ENCODE measurements around the gene CDH8.

The CDH8 gene

DNA sequence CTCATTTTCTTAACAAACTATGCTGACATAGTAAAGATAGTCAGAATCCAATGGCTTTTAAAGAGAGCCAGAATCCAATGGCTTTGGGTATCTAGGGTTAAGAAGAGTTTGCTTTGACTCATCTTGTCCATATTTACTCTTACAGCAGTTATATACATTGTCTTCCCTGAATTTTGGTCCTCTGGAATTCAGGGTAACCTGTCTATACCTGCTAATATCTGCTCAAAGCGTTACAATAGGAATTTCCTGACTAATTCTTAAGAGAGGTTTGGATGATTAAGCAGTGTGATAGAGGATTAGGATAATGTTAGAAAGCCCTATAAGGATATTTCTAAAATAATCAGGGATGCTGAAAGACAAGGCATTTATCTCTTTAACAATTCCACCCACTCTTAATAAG lies 2.0 kb upstream of the CDH8 start:
- intact Hi-C loops (cut with DNase I; ENCODE audit: low total_unique reads) = no loop called here

GRCh38 chr16:62036802-62037135 lies 531 bp upstream of the CDH8 start:
- intact Hi-C loops (cut with DNase I; ENCODE audit: low total_unique reads) = no loop called here
- no peak for TF ChIP-seq CTCF (IDR thresholded peaks at IDR 0.05)
- no peak overlapping the region for H3K27ac ChIP-seq
- H3K27me3 ChIP-seq = peaks cover 0 to 57% of the 10 kb centered on the region in 2 donors
- H3K4me3 ChIP-seq = no peak overlapping the region
- no peak for DNase-seq
- no peaks in the 10 kb centered on the region for H3K36me3 ChIP-seq
- H3K9me3 ChIP-seq = no peaks in the 10 kb centered on the region
- peaks cover 4 to 29% (median 21%) of the 10 kb centered on the region in 4 donors for H3K4me1 ChIP-seq

More for the DNA sequence above, 2.0 kb upstream of the CDH8 start:
- H3K36me3 ChIP-seq = no peaks in the 10 kb centered on the region
- DNase-seq = no peak
- no peak for TF ChIP-seq CTCF (IDR thresholded peaks at IDR 0.05)
- peaks cover 0 to 55% of the 10 kb centered on the region in 2 donors for H3K27me3 ChIP-seq
- peaks cover 4 to 29% (median 21%) of the 10 kb centered on the region in 4 donors for H3K4me1 ChIP-seq
- H3K27ac ChIP-seq = no peak overlapping the region
- H3K9me3 ChIP-seq = no peaks in the 10 kb centered on the region
- no peak overlapping the region for H3K4me3 ChIP-seq

DNA sequence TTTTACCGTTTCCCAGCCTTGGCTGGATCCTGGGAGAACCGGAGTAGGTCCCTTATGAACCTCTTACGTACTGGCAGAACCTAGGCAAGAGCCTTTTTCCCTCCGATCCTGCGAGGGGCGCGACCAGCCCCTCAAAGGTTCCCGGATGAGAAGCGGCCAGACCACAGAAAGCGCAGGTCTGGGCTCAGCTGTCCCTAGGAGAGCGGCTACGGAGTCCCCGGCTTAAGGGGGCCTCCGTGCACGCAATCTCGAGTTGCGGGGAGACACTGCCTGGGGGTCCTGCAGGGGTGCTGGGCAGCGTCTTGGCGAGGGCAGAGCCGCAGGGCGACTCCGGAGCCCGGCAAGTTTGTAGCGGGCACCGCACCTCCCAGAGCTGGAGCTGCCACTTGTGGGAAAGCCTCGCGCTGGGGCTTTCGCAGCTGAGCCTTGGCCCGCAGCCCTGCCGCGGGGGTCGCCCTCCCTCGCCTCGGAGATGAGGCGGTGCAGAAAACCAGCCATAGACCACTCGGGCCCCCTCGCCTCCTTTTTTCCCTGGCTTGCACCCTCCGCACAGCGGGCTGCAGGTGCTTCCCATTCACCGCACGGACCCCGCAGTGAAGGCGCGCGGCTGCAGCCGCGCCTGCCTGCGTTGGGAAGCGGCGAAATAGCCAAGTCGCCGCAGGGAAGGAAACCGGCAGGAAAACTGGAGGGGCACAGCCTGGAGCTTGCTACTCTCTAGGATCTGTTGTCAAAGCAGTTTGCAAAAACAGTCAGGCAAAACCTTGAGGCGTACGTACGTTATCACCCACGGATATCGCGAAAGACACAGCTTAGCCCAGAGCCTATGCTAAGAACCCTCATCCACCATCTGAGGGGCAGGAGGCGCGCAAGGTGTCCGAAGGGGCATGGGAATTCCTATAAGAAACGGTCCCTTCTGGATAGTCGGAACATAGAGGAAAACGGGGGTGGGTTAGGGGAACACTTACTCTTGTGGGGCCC lies 834 bp downstream of the CDH8 start:
- peak in 1 of 2 donors; percentile 56 for DNase-seq
- intact Hi-C loops (cut with DNase I; ENCODE audit: low total_unique reads) = no loop called here
- TF ChIP-seq CTCF (IDR thresholded peaks at IDR 0.05) = no peak
- Histone ChIP-seq H3K27me3 (peaks cover 0 to 54% of the 10 kb centered on the region in 2 donors), H3K27ac (no peak overlapping the region), H3K36me3 (no peaks in the 10 kb centered on the region), H3K4me3 (peak overlapping the region; percentile 30 to 46), H3K4me1 (peaks cover 4 to 29% (median 21%) of the 10 kb centered on the region in 4 donors), H3K9me3 (no peaks in the 10 kb centered on the region)

DNA sequence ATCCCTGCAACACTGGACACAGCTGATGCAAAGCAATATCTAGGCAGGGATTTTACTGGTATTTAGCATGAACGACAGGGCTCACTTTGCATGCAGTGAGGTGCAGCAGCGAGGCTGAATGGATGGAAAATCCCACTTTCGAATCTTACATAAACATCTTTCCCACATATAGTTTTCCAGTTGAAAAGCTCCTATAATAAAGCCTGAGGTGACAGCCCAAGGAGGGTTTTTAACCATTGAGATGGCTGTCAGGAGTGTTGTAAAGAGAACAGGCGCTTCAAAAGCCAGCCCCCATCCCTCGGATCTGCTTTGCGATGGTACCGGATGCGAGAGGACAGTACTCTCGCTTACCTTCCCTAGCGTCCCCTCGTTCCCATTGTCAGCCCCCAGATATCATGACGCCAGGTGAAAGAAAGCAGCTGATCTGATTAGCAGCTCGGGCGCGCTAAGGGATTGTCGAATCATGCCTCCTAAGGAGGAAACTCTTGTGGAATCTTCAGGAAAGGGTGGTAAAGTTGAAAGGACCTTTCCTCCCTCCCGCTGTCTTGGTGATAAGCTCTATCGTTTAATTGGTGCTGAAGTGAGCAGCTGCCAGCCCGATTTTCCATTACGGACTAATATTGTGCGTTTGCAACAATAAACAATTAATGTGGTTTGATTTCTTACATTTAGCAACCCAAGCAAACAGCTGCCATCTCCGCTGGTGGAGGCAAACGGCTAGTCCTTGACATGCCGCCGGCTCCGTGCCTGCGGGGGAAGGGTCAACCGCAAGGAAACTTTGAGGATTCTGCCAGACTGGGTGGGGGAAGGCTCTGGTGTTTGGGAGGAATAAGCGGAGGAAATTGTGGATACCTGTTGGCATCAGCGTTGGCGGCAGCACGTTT lies 1.8 kb downstream of the CDH8 start:
- TF ChIP-seq CTCF (IDR thresholded peaks at IDR 0.05) = no peak
- peak overlapping the region; percentile 30 to 46 for H3K4me3 ChIP-seq
- peaks cover 4 to 29% (median 21%) of the 10 kb centered on the region in 4 donors for H3K4me1 ChIP-seq
- H3K27me3 ChIP-seq = peaks cover 0 to 57% of the 10 kb centered on the region in 2 donors
- intact Hi-C loops (cut with DNase I; ENCODE audit: low total_unique reads) = no loop called here
- H3K9me3 ChIP-seq = no peaks in the 10 kb centered on the region
- H3K27ac ChIP-seq = no peak overlapping the region
- no peaks in the 10 kb centered on the region for H3K36me3 ChIP-seq
- no peak for DNase-seq

DNA sequence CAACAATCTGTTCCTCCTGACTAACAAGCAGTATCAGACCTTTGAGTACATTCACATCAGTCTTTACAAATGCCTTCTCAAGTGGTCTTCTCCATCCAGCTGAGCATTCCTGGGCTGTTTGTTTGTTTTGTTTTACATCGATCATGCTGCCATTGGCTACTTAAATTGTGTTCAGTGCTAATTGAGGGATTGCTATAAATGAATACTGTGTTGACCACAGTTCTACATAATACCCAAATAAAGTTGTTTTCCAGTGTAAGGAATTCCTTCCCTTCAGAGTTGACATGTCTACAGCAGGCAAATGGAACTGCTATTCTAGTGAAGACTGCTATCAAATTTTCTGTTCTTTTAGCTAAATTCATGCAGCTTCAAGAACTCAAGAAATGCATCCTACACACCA lies 3.2 kb downstream of the CDH8 start:
- TF ChIP-seq CTCF (IDR thresholded peaks at IDR 0.05) = no peak
- Histone ChIP-seq H3K9me3 (no peaks in the 10 kb centered on the region), H3K4me3 (no peak overlapping the region), H3K4me1 (peaks cover 4 to 29% (median 21%) of the 10 kb centered on the region in 4 donors), H3K27me3 (peaks cover 0 to 47% of the 10 kb centered on the region in 2 donors), H3K36me3 (no peaks in the 10 kb centered on the region), H3K27ac (no peak overlapping the region)
- intact Hi-C loops (cut with DNase I; ENCODE audit: low total_unique reads) = no loop called here
- DNase-seq = no peak

Data from tibial artery (tissue), 4 donors.